HCT116 (cell line): ENCODE data around the gene TGFBR1. TPM values are rescaled to one million over a fixed set of nuclear protein-coding genes. Genes with fewer than 3 reads are reported as not detected.

Experiments used
- ATAC-seq: fragments of 200-7000 bp; cut with Tn5 transposase; 2 replicates; pipeline ENCODE4 v1.9.1; 2020; ENCODE audit warnings: mild to moderate bottlenecking, moderate library complexity
- BruUV-seq: library from RNA; stranded (reverse); fragments of 400-500 nt; replicated peaks from 2 replicates; lab custom pipeline; 2021; lab: Mats Ljungman, UMichigan
- CTCF ChIA-PET: fragments of 300-600 bp; sonication (Branson Sonifier 250); formaldehyde crosslinking; loops from one replicate; lab custom pipeline; 2021; ENCODE audit warnings: antibody characterized with exemption; lab: Charles Lee
- POLR2A ChIA-PET: fragments of 300-600, 350-600 bp; sonication (Branson Sonifier 250); formaldehyde crosslinking; loops from one replicate; lab custom pipeline; 2021; ENCODE audit warnings: antibody characterized with exemption; lab: Charles Lee
- RAD21 ChIA-PET, 2 experiments: fragments of 300-600 bp; sonication (Branson Sonifier 250); formaldehyde crosslinking; loops; one replicate each; lab custom pipeline; 2023; ENCODE audit warnings: low total read pairs in 2 of 2; ENCODE audit not compliant: uncharacterized antibody in 2 of 2, unreplicated experiment in 2 of 2, low non-redundant PET in 1 of 2; lab: Charles Lee
- DNase-seq: peaks from one replicate; pipeline ENCODE4 v3.0.0-alpha.2; 2010; ENCODE audit warnings: low read depth, low spot score
- H2AFZ ChIP-seq: fragments of 200-600 bp; shearing (Covaris generic), sonication (generic); 2 replicates; pipeline ENCODE4 v1.6.1; 2017; ENCODE audit warnings: low read depth, mixed run types, mixed read lengths, antibody characterized with exemption, low read length; ENCODE audit not compliant: poor library complexity, severe bottlenecking
- H3K27ac ChIP-seq: 2 replicates; pipeline ENCODE4 v1.5.1; 2012; ENCODE audit warnings: low read depth, low read length
- H3K27me3 ChIP-seq: fragments of 200-600 bp; sonication (generic); 2 replicates; pipeline ENCODE4 v1.6.1; 2016; ENCODE audit warnings: mixed run types, low read length, mixed read lengths; ENCODE audit not compliant: insufficient read depth
- H3K36me3 ChIP-seq, 2 experiments: fragments of 200-500 bp in 1 of 2; fragments of 200-600 bp in 1 of 2; sonication (Bioruptor generic) in 1 of 2; sonication (generic) in 1 of 2; 2 replicates each; pipeline versions ENCODE4 v1.5.1 to v1.6.1; 2014 to 2016; ENCODE audit warnings: low read length in 2 of 2, inconsistent platforms in 1 of 2, mixed read lengths in 1 of 2, mixed run types in 1 of 2; ENCODE audit not compliant: insufficient read depth in 2 of 2, control insufficient read depth in 1 of 2
- H3K4me1 ChIP-seq, 2 experiments: fragments of 200-600 bp in 1 of 2; sonication (generic) in 1 of 2; 2 replicates each; pipeline versions ENCODE4 v1.5.1 to v1.6.1; 2012 to 2017; ENCODE audit warnings: low read length in 2 of 2, inconsistent platforms in 1 of 2, mild to moderate bottlenecking in 1 of 2, mixed read lengths in 1 of 2, mixed run types in 1 of 2, moderate library complexity in 1 of 2; ENCODE audit not compliant: insufficient read depth in 2 of 2, control insufficient read depth in 1 of 2
- H3K4me2 ChIP-seq: fragments of 200-600 bp; sonication (generic); 2 replicates; pipeline ENCODE4 v1.6.1; 2017; ENCODE audit warnings: mixed run types, low read length, mixed read lengths
- H3K4me3 ChIP-seq, 2 experiments: fragments of 200-600 bp in 1 of 2; sonication (generic) in 1 of 2; replicated peaks in 1 of 2; 2 replicates each; pipeline ENCODE4 v1.5.1; 2011 to 2016; ENCODE audit warnings: low read length in 2 of 2, control low read depth in 1 of 2, low read depth in 1 of 2, mild to moderate bottlenecking in 1 of 2, mixed read lengths in 1 of 2, mixed run types in 1 of 2
- H3K79me2 ChIP-seq: fragments of 200-600 bp; sonication (generic); 2 replicates; pipeline ENCODE4 v1.6.1; 2017; ENCODE audit warnings: mild to moderate bottlenecking, mixed run types, low read length, moderate library complexity, mixed read lengths; ENCODE audit not compliant: insufficient read depth
- H3K9ac ChIP-seq: fragments of 200-600 bp; sonication (generic); 2 replicates; pipeline ENCODE4 v1.6.1; 2016; ENCODE audit warnings: low read length, mixed read lengths
- H3K9me2 ChIP-seq: fragments of 200-600 bp; sonication (generic), shearing (Covaris generic); 2 replicates; pipeline ENCODE4 v1.6.1; 2017; ENCODE audit warnings: mixed run types, mild to moderate bottlenecking, moderate library complexity; ENCODE audit not compliant: insufficient read depth
- H3K9me3 ChIP-seq, 2 experiments: fragments of 200-500 bp in 1 of 2; fragments of 200-600 bp in 1 of 2; sonication (Bioruptor generic) in 1 of 2; sonication (generic) in 1 of 2; 2 replicates each; pipeline ENCODE4 v1.6.1; 2014 to 2017; ENCODE audit warnings: low read length in 2 of 2, mixed read lengths in 2 of 2, inconsistent platforms in 1 of 2, low read depth in 1 of 2, mild to moderate bottlenecking in 1 of 2, mixed run types in 1 of 2, moderate library complexity in 1 of 2; ENCODE audit not compliant: control insufficient read depth in 1 of 2, insufficient read depth in 1 of 2
- H4K20me1 ChIP-seq: fragments of 200-600 bp; sonication (generic), shearing (Covaris generic); 2 replicates; pipeline ENCODE4 v1.6.1; 2017; ENCODE audit warnings: mixed run types, mild to moderate bottlenecking, moderate library complexity; ENCODE audit not compliant: insufficient read depth
- ATF3 ChIP-seq: IDR thresholded peaks from 2 replicates; pipeline ENCODE4 v1.6.1; 2012
- CEBPB ChIP-seq: IDR thresholded peaks from 2 replicates; pipeline ENCODE4 v1.6.1; 2012; ENCODE audit warnings: low read depth
- EGR1 ChIP-seq: IDR thresholded peaks from 2 replicates; pipeline ENCODE4 v1.6.1; 2012; ENCODE audit warnings: low read depth
- FOSL1 ChIP-seq: IDR thresholded peaks from 2 replicates; pipeline ENCODE4 v1.6.1; 2012; ENCODE audit warnings: low read depth
- POLR2A ChIP-seq: IDR thresholded peaks from 2 replicates; pipeline ENCODE4 v1.7.0; 2011; ENCODE audit warnings: borderline replicate concordance; ENCODE audit not compliant: insufficient read depth, insufficient read length; ENCODE audit errors: extremely low read depth
- POLR2AphosphoS5 ChIP-seq: IDR thresholded peaks from 2 replicates; pipeline ENCODE4 v1.6.1; 2011; ENCODE audit warnings: mild to moderate bottlenecking, low read depth, low read length, moderate library complexity
- RAD21 ChIP-seq: IDR thresholded peaks from 2 replicates; pipeline ENCODE4 v1.6.1; 2012; ENCODE audit warnings: low read depth, mild to moderate bottlenecking
- SRF ChIP-seq: IDR thresholded peaks from 2 replicates; pipeline ENCODE4 v1.6.1; 2012; ENCODE audit warnings: low read depth
- TCF7L2 ChIP-seq: IDR thresholded peaks from 2 replicates; pipeline ENCODE4 v1.7.0; 2011; ENCODE audit warnings: borderline replicate concordance, inconsistent platforms; ENCODE audit not compliant: insufficient read depth, insufficient read length; ENCODE audit errors: extremely low read depth
- ZBTB33 ChIP-seq: IDR thresholded peaks from 2 replicates; pipeline ENCODE4 v1.6.1; 2011; ENCODE audit warnings: mild to moderate bottlenecking, low read length, moderate library complexity; ENCODE audit not compliant: insufficient replicate concordance; ENCODE audit errors: extremely low read depth
- ZNF274 ChIP-seq: fragments of 200-500 bp; sonication (Bioruptor generic); IDR thresholded peaks from 2 replicates; pipeline ENCODE4 v1.6.1; 2014; ENCODE audit warnings: mild to moderate bottlenecking, low read depth, low read length, inconsistent platforms
- intact Hi-C: fragments of 100-400 bp; cut with micrococcal nuclease; formaldehyde crosslinking; loops from 2 replicates; pipeline ENCODE4 v1.10.0; 2022
- total RNA-seq: library from RNA; stranded (reverse); gene quantifications from one replicate; pipeline ENCODE4 v1.2.1, GENCODE V29; 2021; ENCODE audit not compliant: unreplicated experiment
- TF ChIP-seq, protein P1 (sequence below): IDR thresholded peaks from 2 replicates; pipeline ENCODE4 v1.6.1; 2012; ENCODE audit warnings: low read depth

Gene TGFBR1
- total RNA-seq, 1 experiment from 2014 or later: 26.6 TPM

GRCh38 chr9:99071313-99072039, 33.4 kb upstream of the TGFBR1 start:
- intact Hi-C loops: no loop called here
- BruUV-seq: no TSS peak
- ATAC-seq: no peak
- H3K9me2 ChIP-seq: no peaks in the 10 kb centered on the region
- DNase-seq: no peak
- no peaks in the 10 kb centered on the region for H3K27me3 ChIP-seq
- ChIA-PET RAD21 (no interaction called here), CTCF (interaction anchor here (0.6 kb wide), 1 partner anchor 30 kb away, joined by 3 read pairs; no protein-coding TSS in a partner anchor), POLR2A (no interaction called here)
- TF ChIP-seq RAD21 (no peak), TCF7L2 (no peak), EGR1 (no peak)
- H3K4me3 ChIP-seq: no peak overlapping the region
- no peaks in the 10 kb centered on the region for H4K20me1 ChIP-seq
- no peak overlapping the region for H3K4me2 ChIP-seq
- no peak overlapping the region for H3K27ac ChIP-seq
- no peaks in the 10 kb centered on the region for H3K79me2 ChIP-seq
- no peaks in the 10 kb centered on the region for H3K9me3 ChIP-seq
- H3K36me3 ChIP-seq: no peaks in the 10 kb centered on the region
- H3K9ac ChIP-seq: no peak overlapping the region
- H3K4me1 ChIP-seq: no peaks in the 10 kb centered on the region
- H2AFZ ChIP-seq: no peak overlapping the region

DNA sequence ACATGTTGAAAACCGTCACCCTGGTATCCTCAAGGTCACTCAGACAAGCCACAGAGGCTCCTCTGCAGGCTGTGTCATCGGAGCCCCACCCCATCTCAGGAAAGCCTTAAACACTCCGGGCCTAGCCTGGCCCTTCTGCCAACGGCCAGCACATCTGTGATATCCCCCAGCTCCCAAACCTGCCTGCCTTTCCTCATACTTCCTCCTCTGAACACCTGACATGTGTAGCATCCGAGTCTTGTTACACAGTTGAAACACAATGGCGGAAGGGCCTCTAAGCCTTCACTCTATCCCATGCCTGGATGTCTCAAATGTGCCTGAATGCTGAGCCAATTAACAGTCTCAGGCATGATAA, 32.9 kb upstream of the TGFBR1 start:
- no peak overlapping the region for H3K4me3 ChIP-seq
- RAD21 ChIA-PET: no interaction called here
- H3K9me3 ChIP-seq: no peaks in the 10 kb centered on the region
- H3K9me2 ChIP-seq: no peaks in the 10 kb centered on the region
- CTCF ChIA-PET: no interaction called here
- no peak for DNase-seq
- H2AFZ ChIP-seq: no peak overlapping the region
- ATAC-seq: no peak
- H4K20me1 ChIP-seq: no peaks in the 10 kb centered on the region
- intact Hi-C loops: no loop called here
- H3K27ac ChIP-seq: no peak overlapping the region
- no peaks in the 10 kb centered on the region for H3K79me2 ChIP-seq
- H3K4me2 ChIP-seq: no peak overlapping the region
- POLR2A ChIA-PET: no interaction called here
- no peak overlapping the region for H3K9ac ChIP-seq
- no peaks in the 10 kb centered on the region for H3K36me3 ChIP-seq
- H3K27me3 ChIP-seq: no peaks in the 10 kb centered on the region
- no TSS peak for BruUV-seq
- no peaks in the 10 kb centered on the region for H3K4me1 ChIP-seq
- no peak for TF ChIP-seq FOSL1
- TF ChIP-seq ZNF274: no peak
- TF ChIP-seq CEBPB: no peak
- no peak for TF ChIP-seq ATF3
- no peak for TF ChIP-seq POLR2A
- TF ChIP-seq ZBTB33: no peak
- no peak for TF ChIP-seq SRF
- TF ChIP-seq POLR2AphosphoS5: no peak
- TF ChIP-seq, protein P1, sequence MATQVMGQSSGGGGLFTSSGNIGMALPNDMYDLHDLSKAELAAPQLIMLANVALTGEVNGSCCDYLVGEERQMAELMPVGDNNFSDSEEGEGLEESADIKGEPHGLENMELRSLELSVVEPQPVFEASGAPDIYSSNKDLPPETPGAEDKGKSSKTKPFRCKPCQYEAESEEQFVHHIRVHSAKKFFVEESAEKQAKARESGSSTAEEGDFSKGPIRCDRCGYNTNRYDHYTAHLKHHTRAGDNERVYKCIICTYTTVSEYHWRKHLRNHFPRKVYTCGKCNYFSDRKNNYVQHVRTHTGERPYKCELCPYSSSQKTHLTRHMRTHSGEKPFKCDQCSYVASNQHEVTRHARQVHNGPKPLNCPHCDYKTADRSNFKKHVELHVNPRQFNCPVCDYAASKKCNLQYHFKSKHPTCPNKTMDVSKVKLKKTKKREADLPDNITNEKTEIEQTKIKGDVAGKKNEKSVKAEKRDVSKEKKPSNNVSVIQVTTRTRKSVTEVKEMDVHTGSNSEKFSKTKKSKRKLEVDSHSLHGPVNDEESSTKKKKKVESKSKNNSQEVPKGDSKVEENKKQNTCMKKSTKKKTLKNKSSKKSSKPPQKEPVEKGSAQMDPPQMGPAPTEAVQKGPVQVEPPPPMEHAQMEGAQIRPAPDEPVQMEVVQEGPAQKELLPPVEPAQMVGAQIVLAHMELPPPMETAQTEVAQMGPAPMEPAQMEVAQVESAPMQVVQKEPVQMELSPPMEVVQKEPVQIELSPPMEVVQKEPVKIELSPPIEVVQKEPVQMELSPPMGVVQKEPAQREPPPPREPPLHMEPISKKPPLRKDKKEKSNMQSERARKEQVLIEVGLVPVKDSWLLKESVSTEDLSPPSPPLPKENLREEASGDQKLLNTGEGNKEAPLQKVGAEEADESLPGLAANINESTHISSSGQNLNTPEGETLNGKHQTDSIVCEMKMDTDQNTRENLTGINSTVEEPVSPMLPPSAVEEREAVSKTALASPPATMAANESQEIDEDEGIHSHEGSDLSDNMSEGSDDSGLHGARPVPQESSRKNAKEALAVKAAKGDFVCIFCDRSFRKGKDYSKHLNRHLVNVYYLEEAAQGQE: no peak
